KG1 (cell line): ENCODE data around the gene CXorf66.
"Not testable (repeated sequence)": the region's sequence is repeated elsewhere in the genome, so short reads cannot be mapped to it uniquely, and the experiment has no call there.

Experiments used
- DNase-seq: peaks from one replicate; lab custom pipeline; 2025; lab: John Stamatoyannopoulos, UW

CXorf66 gene

GRCh38 chrX:139924696-139925095, 40.6 kb downstream of the CXorf66 start:
- no peak for DNase-seq

- DNase-seq, result no peak
Observed at GRCh38 chrX:139924069-139924695, 41.1 kb downstream of the CXorf66 start.

GRCh38 chrX:139921142-139921541, 44.2 kb downstream of the CXorf66 start:
- DNase-seq, result not testable (repeated sequence)

- DNase-seq, result no peak
Observed at GRCh38 chrX:139920316-139920715, 45.0 kb downstream of the CXorf66 start.

- DNase-seq, result no peak
Observed at GRCh38 chrX:139914421-139914820, 50.9 kb downstream of the CXorf66 start.

- DNase-seq, result no peak
Observed at GRCh38 chrX:139909712-139910111, 55.6 kb downstream of the CXorf66 start.

- no peak for DNase-seq
Observed at GRCh38 chrX:139907078-139907477, 58.2 kb downstream of the CXorf66 start.

- no peak for DNase-seq
Observed at GRCh38 chrX:139905743-139906142, 59.6 kb downstream of the CXorf66 start.
